ENCODE measurements around the gene TOR1A.

DNA sequence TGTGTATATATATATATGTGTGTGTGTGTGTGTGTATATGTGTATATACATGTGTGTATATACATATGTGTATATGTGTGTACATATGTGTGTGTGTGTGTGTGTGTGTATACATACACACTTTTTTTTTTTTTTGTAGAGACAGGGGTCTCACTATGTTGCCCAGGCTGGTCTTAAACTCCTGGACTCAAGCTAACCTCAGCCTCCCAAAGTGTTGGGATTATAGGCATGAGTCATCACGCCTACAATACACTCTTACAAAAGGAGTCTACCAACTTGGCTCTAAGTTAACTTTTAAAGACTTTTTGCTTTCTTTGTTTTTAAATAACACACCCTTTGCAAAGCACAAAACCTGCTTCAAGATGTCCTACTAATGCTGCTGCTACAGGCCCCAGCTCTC is 9.0 kb upstream of the TOR1A start:
- TF ChIP-seq CTCF (IDR thresholded peaks at IDR 0.05): no peak
- TF ChIP-seq POLR2A (IDR thresholded peaks at IDR 0.05): no peak

Measured in lower leg skin (tissue), 3 donors.